Fibroblast of lung (primary cell): ENCODE results near the gene CCDC192. TPM values are rescaled to one million over a fixed set of nuclear protein-coding genes. Genes with fewer than 3 reads are reported as not detected.
"Not testable (repeated sequence)": the region's sequence is repeated elsewhere in the genome, so short reads cannot be mapped to it uniquely, and the experiment has no call there.

Experiments
- DNase-seq, 2 donors: peaks; one replicate each; pipeline versions ENCODE4 v3.0.0 to v3.0.0-alpha.2; 2010; ENCODE audit warnings: low read depth in 2 of 2
- H2AFZ ChIP-seq: 2 replicates; pipeline ENCODE4 v1.5.1; 2012; ENCODE audit warnings: low read length, control low read depth, inconsistent platforms
- H3K27ac ChIP-seq: 2 replicates; pipeline ENCODE4 v1.5.1; 2011; ENCODE audit warnings: low read length, control low read depth; ENCODE audit not compliant: insufficient read depth
- H3K27me3 ChIP-seq: 2 replicates; pipeline ENCODE4 v1.5.1; 2011; ENCODE audit warnings: mild to moderate bottlenecking, low read length; ENCODE audit not compliant: control insufficient read depth, insufficient read depth
- H3K36me3 ChIP-seq: 2 replicates; pipeline ENCODE4 v1.5.1; 2011; ENCODE audit warnings: low read length; ENCODE audit not compliant: control insufficient read depth, insufficient read depth
- H3K4me1 ChIP-seq: 2 replicates; pipeline ENCODE4 v1.5.1; 2011; ENCODE audit warnings: low read length; ENCODE audit not compliant: control insufficient read depth, insufficient read depth; ENCODE audit errors: extremely low read depth
- H3K4me2 ChIP-seq: 2 replicates; pipeline ENCODE4 v1.5.1; 2011; ENCODE audit warnings: low read length, control low read depth; ENCODE audit not compliant: insufficient read depth; ENCODE audit errors: extremely low read depth
- H3K4me3 ChIP-seq, 4 experiments: fragments of 200-600 bp in 1 of 4; sonication (generic) in 1 of 4; replicated peaks in 1 of 4; 2 replicates each; pipeline ENCODE4 v1.5.1; 2011 to 2016; ENCODE audit warnings: low read length in 4 of 4, low read depth in 3 of 4, mild to moderate bottlenecking in 3 of 4, control low read depth in 2 of 4, inconsistent platforms in 1 of 4, mixed read lengths in 1 of 4; ENCODE audit not compliant: insufficient read depth in 1 of 4; ENCODE audit errors: control extremely low read depth in 1 of 4
- H3K79me2 ChIP-seq: 2 replicates; pipeline ENCODE4 v1.5.1; 2012; ENCODE audit warnings: mild to moderate bottlenecking, low read length, inconsistent platforms; ENCODE audit not compliant: control insufficient read depth, insufficient read depth
- H3K9ac ChIP-seq: 2 replicates; pipeline ENCODE4 v1.5.1; 2011; ENCODE audit warnings: mild to moderate bottlenecking, low read length, control low read depth; ENCODE audit not compliant: insufficient read depth
- H3K9me3 ChIP-seq: 2 replicates; pipeline ENCODE4 v1.5.1; 2012; ENCODE audit warnings: low read depth, low read length; ENCODE audit not compliant: control insufficient read depth, insufficient read depth
- H4K20me1 ChIP-seq: 2 replicates; pipeline ENCODE4 v1.5.1; 2011; ENCODE audit warnings: low read length; ENCODE audit not compliant: control insufficient read depth, insufficient read depth; ENCODE audit errors: extremely low read depth
- CTCF ChIP-seq, 2 donors: IDR thresholded peaks in 1 of 2; conservative IDR thresholded peaks in 1 of 2; 1 replicate in 1 of 2; 2 replicates in 1 of 2; pipeline ENCODE4 v1.5.1; 2011 to 2012; ENCODE audit warnings: low read length in 2 of 2, control low read depth in 1 of 2, inconsistent platforms in 1 of 2, low read depth in 1 of 2, mild to moderate bottlenecking in 1 of 2
- EZH2 ChIP-seq: IDR thresholded peaks from 2 replicates; pipeline ENCODE4 v1.5.1; 2012; ENCODE audit warnings: low read length, control low read depth, mild to moderate bottlenecking; ENCODE audit errors: missing control alignments
- polyA plus RNA-seq, 2 donors: library from polyadenylated mRNA; depleted of rRNA in 1 of 2; stranded (reverse) in 1 of 2; unstranded in 1 of 2; fragments of >200 nt; gene quantifications; 2 replicates each; pipeline ENCODE4 v1.2.1, GENCODE V29; 2011 to 2012; ENCODE audit warnings: missing spikeins in 1 of 2
- total RNA-seq: library from RNA; depleted of rRNA; stranded (reverse); fragments of >200 nt; gene quantifications from 2 replicates; pipeline ENCODE4 v1.2.1, GENCODE V29; 2014

CCDC192 gene
- total and polyA plus RNA-seq, 2 donors (not counting 1 experiment from before 2014, with no cell fraction given), result not detected

DNA sequence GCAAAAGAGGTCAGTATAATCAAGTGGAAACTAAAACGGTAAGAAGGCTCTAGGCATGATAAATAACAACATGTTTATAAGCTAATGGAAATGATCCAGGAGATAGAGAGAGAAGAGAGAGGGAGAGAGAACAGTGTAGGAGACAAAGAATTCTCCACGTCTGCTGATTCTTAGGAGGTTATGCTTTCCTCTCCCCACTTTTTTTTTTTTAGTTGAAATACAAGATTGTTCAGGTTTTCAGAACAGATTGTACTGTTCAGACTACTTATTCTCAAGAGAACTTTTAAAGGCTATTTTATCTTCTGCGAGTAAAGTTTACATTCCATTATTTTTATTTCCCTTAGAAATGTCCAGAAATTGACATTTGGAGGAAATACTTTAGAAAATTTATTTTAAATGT is 4.0 kb downstream of the CCDC192 start:
- Histone ChIP-seq H3K4me1 (peaks cover 4% of the 10 kb centered on the region), H3K36me3 (no peaks in the 10 kb centered on the region), H2AFZ (peak overlapping the region; percentile 24), H4K20me1 (no peaks in the 10 kb centered on the region), H3K9ac (no peak overlapping the region), H3K4me2 (no peak overlapping the region), H3K9me3 (no peaks in the 10 kb centered on the region), H3K79me2 (no peaks in the 10 kb centered on the region), H3K27me3 (no peaks in the 10 kb centered on the region), H3K27ac (no peak overlapping the region), H3K4me3 (no peak overlapping the region)
- no peak for TF ChIP-seq CTCF (conservative IDR thresholded peaks at IDR 0.05 in 1 of 2, IDR thresholded peaks at IDR 0.05 in 1 of 2; ENCODE audit: low read depth in 1 of 2, low read length in 2 of 2)
- peak in 1 of 2 donors; percentile 18 for DNase-seq

GRCh38 chr5:127713083-127713482 is 9.9 kb downstream of the CCDC192 start:
- not testable (repeated sequence) for H3K4me1 ChIP-seq, H3K36me3 ChIP-seq, H2AFZ ChIP-seq, H3K4me3 ChIP-seq, H3K9me3 ChIP-seq, DNase-seq, H3K9ac ChIP-seq, H4K20me1 ChIP-seq, H3K27ac ChIP-seq, H3K79me2 ChIP-seq, H3K27me3 ChIP-seq, H3K4me2 ChIP-seq

GRCh38 chr5:127718181-127718580 is 15.0 kb downstream of the CCDC192 start:
- Histone ChIP-seq H3K9ac (no peak overlapping the region), H3K9me3 (no peaks in the 10 kb centered on the region), H2AFZ (no peak overlapping the region), H3K79me2 (no peaks in the 10 kb centered on the region), H4K20me1 (no peaks in the 10 kb centered on the region), H3K27me3 (no peaks in the 10 kb centered on the region), H3K4me3 (no peak overlapping the region), H3K36me3 (no peaks in the 10 kb centered on the region), H3K27ac (no peak overlapping the region), H3K4me2 (no peak overlapping the region), H3K4me1 (no peaks in the 10 kb centered on the region)
- DNase-seq, result no peak
- no peak for TF ChIP-seq CTCF (conservative IDR thresholded peaks at IDR 0.05 in 1 of 2, IDR thresholded peaks at IDR 0.05 in 1 of 2; ENCODE audit: low read depth in 1 of 2, low read length in 2 of 2)
- no peak for TF ChIP-seq EZH2
